GM12872 (cell line): Measurements from ENCODE around the gene PDX1.

Experiments used
- TF ChIP-seq, protein P1 (sequence below): IDR thresholded peaks from 3 replicates; pipeline ENCODE4 v1.5.1; 2011; ENCODE audit warnings: low read depth, mild to moderate bottlenecking, low read length, moderate library complexity; ENCODE audit not compliant: insufficient read depth

Gene PDX1

GRCh38 chr13:27919934-27920676, at the start of gene PDX1:
Gene PDX1 (plus strand): TSS chr13:27920000. CDS start chr13:27920139, 139 bp downstream.
- TF ChIP-seq, protein P1, sequence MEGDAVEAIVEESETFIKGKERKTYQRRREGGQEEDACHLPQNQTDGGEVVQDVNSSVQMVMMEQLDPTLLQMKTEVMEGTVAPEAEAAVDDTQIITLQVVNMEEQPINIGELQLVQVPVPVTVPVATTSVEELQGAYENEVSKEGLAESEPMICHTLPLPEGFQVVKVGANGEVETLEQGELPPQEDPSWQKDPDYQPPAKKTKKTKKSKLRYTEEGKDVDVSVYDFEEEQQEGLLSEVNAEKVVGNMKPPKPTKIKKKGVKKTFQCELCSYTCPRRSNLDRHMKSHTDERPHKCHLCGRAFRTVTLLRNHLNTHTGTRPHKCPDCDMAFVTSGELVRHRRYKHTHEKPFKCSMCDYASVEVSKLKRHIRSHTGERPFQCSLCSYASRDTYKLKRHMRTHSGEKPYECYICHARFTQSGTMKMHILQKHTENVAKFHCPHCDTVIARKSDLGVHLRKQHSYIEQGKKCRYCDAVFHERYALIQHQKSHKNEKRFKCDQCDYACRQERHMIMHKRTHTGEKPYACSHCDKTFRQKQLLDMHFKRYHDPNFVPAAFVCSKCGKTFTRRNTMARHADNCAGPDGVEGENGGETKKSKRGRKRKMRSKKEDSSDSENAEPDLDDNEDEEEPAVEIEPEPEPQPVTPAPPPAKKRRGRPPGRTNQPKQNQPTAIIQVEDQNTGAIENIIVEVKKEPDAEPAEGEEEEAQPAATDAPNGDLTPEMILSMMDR: no peak

DNA sequence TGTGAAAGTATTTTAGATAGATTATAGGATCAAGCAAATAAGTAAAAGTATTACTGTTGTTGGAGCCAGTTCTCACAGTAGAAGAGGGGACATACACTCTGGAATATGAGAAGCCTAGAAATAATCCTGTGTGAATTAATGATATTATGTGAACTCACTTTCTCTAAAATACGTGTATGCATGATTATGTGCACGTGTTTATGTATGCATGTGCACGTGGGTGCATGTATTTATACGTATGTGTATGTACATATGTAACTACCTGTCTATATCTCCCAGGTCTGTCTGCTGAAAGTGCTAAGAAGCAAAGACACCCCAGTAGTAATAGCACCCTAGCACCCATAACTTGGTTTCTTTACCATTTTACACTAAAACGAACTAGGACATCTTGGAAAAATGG, 41.5 kb upstream of the PDX1 start:
- TF ChIP-seq, protein P1: no peak

DNA sequence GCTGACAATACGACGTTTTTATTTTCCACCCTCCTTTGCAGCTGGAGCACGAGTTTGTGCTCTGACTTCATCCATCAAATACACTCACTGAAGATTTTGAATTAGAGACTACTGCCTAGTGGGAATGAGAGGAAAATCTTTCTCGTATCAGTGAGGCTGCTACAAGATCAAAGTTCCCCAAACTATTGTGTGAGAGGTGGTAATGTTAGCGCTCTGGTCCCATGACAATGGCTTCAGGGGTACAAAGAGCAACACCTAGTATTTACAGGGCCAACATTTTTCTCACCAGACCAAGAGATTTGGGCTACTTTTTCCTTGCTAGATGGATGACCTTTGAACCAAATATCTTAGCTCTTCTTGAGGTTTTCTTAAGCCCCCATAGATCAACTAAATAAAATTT, 30.3 kb upstream of the PDX1 start:
- TF ChIP-seq, protein P1: no peak

- TF ChIP-seq, protein P1: no peak
Observed at GRCh38 chr13:27896726-27897125, 23.1 kb upstream of the PDX1 start.

DNA sequence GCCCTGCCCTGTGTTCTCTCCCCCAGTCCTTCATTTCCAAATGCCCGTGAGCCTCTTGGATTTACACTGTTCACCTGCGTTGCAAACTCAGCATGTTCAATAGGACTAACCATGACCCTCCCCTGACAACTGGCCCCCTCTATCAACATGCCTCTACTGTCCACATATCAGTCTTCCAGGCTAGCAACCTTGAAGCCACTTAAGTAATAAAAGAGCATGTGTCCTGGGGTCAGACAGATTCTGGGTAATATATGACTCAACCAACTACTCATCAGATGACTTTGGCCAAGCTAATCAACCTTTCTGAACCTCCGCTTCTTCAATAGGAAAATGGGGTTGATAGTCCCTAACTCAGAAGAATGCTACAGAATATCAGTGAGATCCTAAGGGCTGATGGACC, 15.1 kb upstream of the PDX1 start:
- TF ChIP-seq, protein P1: no peak

- TF ChIP-seq, protein P1: no peak
Observed at GRCh38 chr13:27905650-27906049, 14.2 kb upstream of the PDX1 start.

GRCh38 chr13:27907121-27907787, 12.5 kb upstream of the PDX1 start:
- TF ChIP-seq, protein P1: no peak
